ENCODE measurements around the gene CCDC38. TPM values are rescaled to one million over a fixed set of nuclear protein-coding genes. Genes with fewer than 3 reads are reported as not detected.

The CCDC38 gene
- total RNA-seq, 4 donors from 2014 or later, result 0.17 TPM; not detected in 3

GRCh38 chr12:95918194-95918993 is 24.0 kb downstream of the CCDC38 start:
- DNase-seq (ENCODE audit: extremely low spot score), result no peak
- no peak overlapping the region for H3K27ac ChIP-seq (replicated peaks in 1 of 4)
- intact Hi-C loops (cut with DNase I), result no loop called here
- H3K27me3 ChIP-seq, result peaks cover 0 to 7% (median 0%) of the 10 kb centered on the region in 4 donors
- TF ChIP-seq POLR2A (IDR thresholded peaks at IDR 0.05; ENCODE audit: low read depth), result no peak
- TF ChIP-seq CTCF (IDR thresholded peaks at IDR 0.05), result peak; percentile 75 to 84 (median 76)
- H3K4me3 ChIP-seq, result no peak overlapping the region
- no peaks in the 10 kb centered on the region for H3K4me1 ChIP-seq
- whole genome bisulfite sequencing, result 21% methylated on average over 7 of the region's 7 CpGs
- H3K9me3 ChIP-seq, result no peaks in the 10 kb centered on the region
- no peaks in the 10 kb centered on the region for H3K36me3 ChIP-seq

GRCh38 chr12:95909871-95910270 is 32.5 kb downstream of the CCDC38 start:
- TF ChIP-seq POLR2A (IDR thresholded peaks at IDR 0.05; ENCODE audit: low read depth) (no peak), POLR2AphosphoS5 (IDR thresholded peaks at IDR 0.05) (no peak), CTCF (IDR thresholded peaks at IDR 0.05) (no peak), EP300 (IDR thresholded peaks at IDR 0.05) (no peak)
- WGBS, result 93% methylated on average over 3 of the region's 3 CpGs
- no peak for DNase-seq (ENCODE audit: extremely low spot score)
- Histone ChIP-seq H3K4me3 (no peak overlapping the region), H3K27ac (replicated peaks in 1 of 4) (no peak overlapping the region), H3K27me3 (no peaks in the 10 kb centered on the region), H3K4me1 (no peaks in the 10 kb centered on the region), H3K9me3 (no peaks in the 10 kb centered on the region), H3K36me3 (no peaks in the 10 kb centered on the region)
- intact Hi-C loops (cut with DNase I), result no loop called here

GRCh38 chr12:95908573-95908972 is 33.8 kb downstream of the CCDC38 start:
- intact Hi-C loops (cut with DNase I), result no loop called here
- TF ChIP-seq CTCF (IDR thresholded peaks at IDR 0.05), result no peak
- TF ChIP-seq POLR2AphosphoS5 (IDR thresholded peaks at IDR 0.05), result no peak
- no peak for TF ChIP-seq EP300 (IDR thresholded peaks at IDR 0.05)
- TF ChIP-seq POLR2A (IDR thresholded peaks at IDR 0.05; ENCODE audit: low read depth), result no peak
- H3K4me3 ChIP-seq, result no peak overlapping the region
- DNase-seq (ENCODE audit: extremely low spot score), result no peak
- H3K27me3 ChIP-seq, result no peaks in the 10 kb centered on the region
- no peaks in the 10 kb centered on the region for H3K36me3 ChIP-seq
- no peak overlapping the region for H3K27ac ChIP-seq (replicated peaks in 1 of 4)
- H3K4me1 ChIP-seq, result no peaks in the 10 kb centered on the region
- H3K9me3 ChIP-seq, result no peaks in the 10 kb centered on the region

DNA sequence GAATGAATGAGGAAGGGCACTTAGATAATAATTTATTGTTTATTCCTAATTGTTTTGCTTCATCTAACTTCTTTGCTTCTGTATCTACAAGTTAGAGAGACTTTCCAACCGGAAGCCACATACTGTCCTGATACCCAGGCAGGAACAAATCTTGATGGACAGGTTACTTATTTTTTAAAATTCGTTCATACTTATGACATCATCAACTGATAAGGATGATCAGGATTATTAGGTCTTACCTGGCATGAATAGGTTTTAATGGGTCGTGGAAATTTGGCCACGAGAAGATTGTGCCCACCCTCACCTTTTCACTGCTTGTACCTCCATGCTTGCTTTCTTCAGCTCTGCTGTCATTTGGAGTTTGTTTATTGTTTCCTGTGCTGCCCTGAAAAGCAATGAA is 44.3 kb downstream of the CCDC38 start:
- Histone ChIP-seq H3K4me3 (no peak overlapping the region), H3K9me3 (peaks cover 0 to 7% (median 0%) of the 10 kb centered on the region in 4 donors), H3K27ac (replicated peaks in 1 of 4) (no peak overlapping the region), H3K27me3 (peaks cover 0 to 6% (median 0%) of the 10 kb centered on the region in 4 donors), H3K36me3 (no peaks in the 10 kb centered on the region), H3K4me1 (no peaks in the 10 kb centered on the region)
- DNase-seq (ENCODE audit: extremely low spot score), result no peak
- 81% methylated on average over 4 of the region's 4 CpGs for WGBS
- no peak for TF ChIP-seq POLR2AphosphoS5 (IDR thresholded peaks at IDR 0.05)
- TF ChIP-seq POLR2A (IDR thresholded peaks at IDR 0.05; ENCODE audit: low read depth), result no peak
- TF ChIP-seq EP300 (IDR thresholded peaks at IDR 0.05), result no peak
- TF ChIP-seq CTCF (IDR thresholded peaks at IDR 0.05), result no peak
- intact Hi-C loops (cut with DNase I), result no loop called here

DNA sequence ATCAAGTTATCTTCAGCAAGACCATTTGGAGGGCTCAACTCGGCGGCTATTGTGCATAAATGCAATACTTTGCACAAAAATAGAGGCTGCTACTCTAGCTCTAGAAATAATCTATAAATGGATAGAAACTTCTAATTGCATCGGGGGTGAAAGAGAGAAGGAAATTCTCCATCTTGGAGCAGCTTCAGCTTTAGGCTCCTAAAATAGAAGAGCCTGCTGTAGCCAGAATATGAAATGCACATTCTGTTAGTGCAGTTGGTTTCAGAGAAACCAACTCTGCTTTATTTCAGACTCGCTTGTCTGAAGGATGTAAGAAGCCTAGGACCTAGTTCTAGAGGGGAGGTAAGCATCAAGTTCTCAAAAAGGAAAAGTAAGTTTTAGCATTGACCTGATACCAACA is 45.6 kb downstream of the CCDC38 start:
- H3K9me3 ChIP-seq, result no peaks in the 10 kb centered on the region
- no peak overlapping the region for H3K4me3 ChIP-seq
- peaks cover 0 to 6% (median 0%) of the 10 kb centered on the region in 4 donors for H3K27me3 ChIP-seq
- no peak overlapping the region for H3K27ac ChIP-seq (replicated peaks in 1 of 4)
- WGBS, result 88% methylated on average over 4 of the region's 4 CpGs
- no peaks in the 10 kb centered on the region for H3K36me3 ChIP-seq
- TF ChIP-seq CTCF (IDR thresholded peaks at IDR 0.05) (no peak), POLR2A (IDR thresholded peaks at IDR 0.05; ENCODE audit: low read depth) (no peak), POLR2AphosphoS5 (IDR thresholded peaks at IDR 0.05) (no peak), EP300 (IDR thresholded peaks at IDR 0.05) (no peak)
- no peaks in the 10 kb centered on the region for H3K4me1 ChIP-seq
- no peak for DNase-seq (ENCODE audit: extremely low spot score)
- intact Hi-C loops (cut with DNase I), result no loop called here
